Panc1 (cell line): Measurements from ENCODE around the gene CES4A.

Experiments
- CTCF ChIP-seq: fragments of 450-650 bp; IDR thresholded peaks from 2 replicates; pipeline ENCODE4 v1.5.1; 2017; ENCODE audit warnings: mild to moderate bottlenecking
- POLR2AphosphoS5 ChIP-seq: IDR thresholded peaks from 2 replicates; pipeline ENCODE4 v1.6.1; 2012; ENCODE audit warnings: mild to moderate bottlenecking, low read depth, low read length, moderate library complexity
- SIN3A ChIP-seq: IDR thresholded peaks from 2 replicates; pipeline ENCODE4 v1.6.1; 2012; ENCODE audit warnings: low read depth, mild to moderate bottlenecking, low read length, moderate library complexity, borderline replicate concordance; ENCODE audit not compliant: insufficient read depth
- TF ChIP-seq, protein P1 (sequence below), 2 experiments: IDR thresholded peaks; 2 replicates each; pipeline ENCODE4 v1.6.1; 2011 to 2012; ENCODE audit warnings: low read depth in 2 of 2, control low read depth in 1 of 2, low read length in 1 of 2, mild to moderate bottlenecking in 1 of 2, moderate library complexity in 1 of 2; ENCODE audit not compliant: insufficient read depth in 1 of 2

DNA sequence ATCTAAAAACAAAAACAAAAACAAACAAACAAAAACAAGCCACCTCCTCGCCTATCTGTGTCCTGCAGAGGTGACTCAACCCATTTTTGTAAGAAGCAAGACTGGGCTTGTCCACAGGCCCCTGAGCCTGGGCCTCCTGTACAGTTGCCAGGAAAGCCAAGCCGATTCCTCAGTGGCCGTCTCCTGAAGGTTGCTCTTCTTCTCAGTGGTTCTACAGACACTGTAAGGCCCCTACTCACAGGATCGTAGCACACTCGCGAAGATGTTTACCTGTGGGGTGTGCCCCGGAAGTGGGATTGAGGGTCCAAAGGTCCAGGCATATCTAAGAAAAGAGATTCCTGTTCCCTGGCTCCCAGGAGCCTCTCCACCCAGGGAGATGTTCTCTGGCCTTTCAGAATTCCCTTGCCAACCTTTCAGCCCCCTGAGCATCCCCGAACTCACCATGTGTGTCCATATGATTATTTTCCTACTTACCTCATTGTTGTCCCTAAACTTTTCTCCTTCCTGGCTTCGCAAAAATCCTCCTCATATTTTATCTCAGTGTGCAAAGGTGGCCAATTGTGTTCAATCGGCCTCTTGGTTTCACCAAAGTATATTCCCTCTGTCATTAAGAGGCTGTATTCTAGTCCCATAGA, 34.8 kb upstream of the CES4A start:
- no peak for TF ChIP-seq CTCF
- no peak for TF ChIP-seq POLR2AphosphoS5
- TF ChIP-seq, protein P1, sequence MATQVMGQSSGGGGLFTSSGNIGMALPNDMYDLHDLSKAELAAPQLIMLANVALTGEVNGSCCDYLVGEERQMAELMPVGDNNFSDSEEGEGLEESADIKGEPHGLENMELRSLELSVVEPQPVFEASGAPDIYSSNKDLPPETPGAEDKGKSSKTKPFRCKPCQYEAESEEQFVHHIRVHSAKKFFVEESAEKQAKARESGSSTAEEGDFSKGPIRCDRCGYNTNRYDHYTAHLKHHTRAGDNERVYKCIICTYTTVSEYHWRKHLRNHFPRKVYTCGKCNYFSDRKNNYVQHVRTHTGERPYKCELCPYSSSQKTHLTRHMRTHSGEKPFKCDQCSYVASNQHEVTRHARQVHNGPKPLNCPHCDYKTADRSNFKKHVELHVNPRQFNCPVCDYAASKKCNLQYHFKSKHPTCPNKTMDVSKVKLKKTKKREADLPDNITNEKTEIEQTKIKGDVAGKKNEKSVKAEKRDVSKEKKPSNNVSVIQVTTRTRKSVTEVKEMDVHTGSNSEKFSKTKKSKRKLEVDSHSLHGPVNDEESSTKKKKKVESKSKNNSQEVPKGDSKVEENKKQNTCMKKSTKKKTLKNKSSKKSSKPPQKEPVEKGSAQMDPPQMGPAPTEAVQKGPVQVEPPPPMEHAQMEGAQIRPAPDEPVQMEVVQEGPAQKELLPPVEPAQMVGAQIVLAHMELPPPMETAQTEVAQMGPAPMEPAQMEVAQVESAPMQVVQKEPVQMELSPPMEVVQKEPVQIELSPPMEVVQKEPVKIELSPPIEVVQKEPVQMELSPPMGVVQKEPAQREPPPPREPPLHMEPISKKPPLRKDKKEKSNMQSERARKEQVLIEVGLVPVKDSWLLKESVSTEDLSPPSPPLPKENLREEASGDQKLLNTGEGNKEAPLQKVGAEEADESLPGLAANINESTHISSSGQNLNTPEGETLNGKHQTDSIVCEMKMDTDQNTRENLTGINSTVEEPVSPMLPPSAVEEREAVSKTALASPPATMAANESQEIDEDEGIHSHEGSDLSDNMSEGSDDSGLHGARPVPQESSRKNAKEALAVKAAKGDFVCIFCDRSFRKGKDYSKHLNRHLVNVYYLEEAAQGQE (IDR thresholded peaks at IDR 0.05; ENCODE audit: insufficient read depth in 1 of 2, low read depth in 2 of 2, low read length in 1 of 2) = no peak
- no peak for TF ChIP-seq SIN3A
